Measurements from ENCODE around the gene F2. TPM values are rescaled to one million over a fixed set of nuclear protein-coding genes. Genes with fewer than 3 reads are reported as not detected.
A peak's percentile ranks its signal among the peaks of the same experiment; 100 is the strongest.

F2 gene
- total and polyA plus RNA-seq, 2 of the 13 experiments (the other 11 are each of a cell fraction or from before 2014, with no cell fraction given): 330 to 801 TPM

DNA sequence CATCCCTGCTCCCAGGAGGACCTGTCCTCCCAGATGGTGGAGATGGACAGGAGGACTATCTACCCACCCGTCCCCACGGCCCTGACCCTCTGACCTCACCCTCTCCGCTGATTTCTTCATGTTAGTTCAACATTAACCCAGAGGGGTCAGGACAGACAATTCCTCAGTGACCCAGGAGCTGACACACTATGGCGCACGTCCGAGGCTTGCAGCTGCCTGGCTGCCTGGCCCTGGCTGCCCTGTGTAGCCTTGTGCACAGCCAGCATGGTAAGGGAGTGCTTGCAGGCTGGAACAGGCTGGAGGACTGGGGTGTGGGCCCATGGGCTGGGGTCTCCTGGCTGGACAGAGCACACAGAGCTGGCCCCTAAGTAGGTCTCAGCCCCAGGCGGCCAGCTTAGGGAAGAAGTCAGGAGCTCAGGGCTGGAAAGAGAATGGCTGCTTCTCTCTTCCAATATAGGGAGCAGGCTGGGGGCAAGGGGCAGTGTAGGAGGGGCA, at the start of gene F2 (continued):
- TF ChIP-seq MZF1 (CRISPR knock-in tag; IDR thresholded peaks at IDR 0.05; ENCODE audit: borderline replicate concordance) (no peak), ZNF569 (CRISPR knock-in tag; IDR thresholded peaks at IDR 0.05; ENCODE audit: borderline replicate concordance) (no peak; the same call in 1 of the 2 replicates), RNF2 (conservative IDR thresholded peaks at IDR 0.05; ENCODE audit: low read depth) (no peak), NFYB (CRISPR knock-in tag; IDR thresholded peaks at IDR 0.05) (no peak), JUN (CRISPR knock-in tag; IDR thresholded peaks at IDR 0.05) (peak; percentile 61), NR1H2 (CRISPR knock-in tag; IDR thresholded peaks at IDR 0.05; ENCODE audit: borderline replicate concordance, low read depth) (peak; percentile 74; the same call in 1 of the 2 replicates), PLRG1 (conservative IDR thresholded peaks at IDR 0.05) (no peak), BCL6 (CRISPR knock-in tag; IDR thresholded peaks at IDR 0.05) (peak; percentile 85), HES4 (CRISPR knock-in tag; IDR thresholded peaks at IDR 0.05; ENCODE audit: borderline replicate concordance) (no peak), IKZF5 (CRISPR knock-in tag; IDR thresholded peaks at IDR 0.05) (peak; percentile 73; the same call in 1 of the 2 replicates), POGZ (CRISPR knock-in tag; IDR thresholded peaks at IDR 0.05) (peak; percentile 79), ZNF616 (CRISPR knock-in tag; IDR thresholded peaks at IDR 0.05; ENCODE audit: low read depth) (0 out of 2 replicates have a peak, but pooled peaks have one; percentile 24), SUZ12 (IDR thresholded peaks at IDR 0.05; ENCODE audit: low read depth, low read length) (no peak), SP5 (CRISPR knock-in tag; IDR thresholded peaks at IDR 0.05; ENCODE audit: borderline replicate concordance, low read depth) (peak; percentile 86), ATRX (CRISPR knock-in tag; IDR thresholded peaks at IDR 0.05; ENCODE audit: borderline replicate concordance) (no peak), ZNF776 (CRISPR knock-in tag; IDR thresholded peaks at IDR 0.05) (no peak), GPN1 (CRISPR knock-in tag; IDR thresholded peaks at IDR 0.05; ENCODE audit: borderline replicate concordance) (no peak), PHF20 (CRISPR knock-in tag; IDR thresholded peaks at IDR 0.05) (0 out of 2 replicates have a peak, but pooled peaks have one; percentile 13), ZNF570 (CRISPR knock-in tag; IDR thresholded peaks at IDR 0.05; ENCODE audit: borderline replicate concordance) (no peak), RARG (CRISPR knock-in tag; IDR thresholded peaks at IDR 0.05; ENCODE audit: low read depth) (0 out of 2 replicates have a peak, but pooled peaks have one; percentile 42), ZNF556 (CRISPR knock-in tag; IDR thresholded peaks at IDR 0.05; ENCODE audit: borderline replicate concordance) (no peak), HNRNPK (IDR thresholded peaks at IDR 0.05; ENCODE audit: low read depth, low read length, poor library complexity, severe bottlenecking) (no peak)
- TF ChIP-seq, protein P1, sequence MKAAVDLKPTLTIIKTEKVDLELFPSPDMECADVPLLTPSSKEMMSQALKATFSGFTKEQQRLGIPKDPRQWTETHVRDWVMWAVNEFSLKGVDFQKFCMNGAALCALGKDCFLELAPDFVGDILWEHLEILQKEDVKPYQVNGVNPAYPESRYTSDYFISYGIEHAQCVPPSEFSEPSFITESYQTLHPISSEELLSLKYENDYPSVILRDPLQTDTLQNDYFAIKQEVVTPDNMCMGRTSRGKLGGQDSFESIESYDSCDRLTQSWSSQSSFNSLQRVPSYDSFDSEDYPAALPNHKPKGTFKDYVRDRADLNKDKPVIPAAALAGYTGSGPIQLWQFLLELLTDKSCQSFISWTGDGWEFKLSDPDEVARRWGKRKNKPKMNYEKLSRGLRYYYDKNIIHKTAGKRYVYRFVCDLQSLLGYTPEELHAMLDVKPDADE (CRISPR knock-in tag; IDR thresholded peaks at IDR 0.05): no peak; the same call in 1 of the 2 replicates
- TF ChIP-seq, protein P2, sequence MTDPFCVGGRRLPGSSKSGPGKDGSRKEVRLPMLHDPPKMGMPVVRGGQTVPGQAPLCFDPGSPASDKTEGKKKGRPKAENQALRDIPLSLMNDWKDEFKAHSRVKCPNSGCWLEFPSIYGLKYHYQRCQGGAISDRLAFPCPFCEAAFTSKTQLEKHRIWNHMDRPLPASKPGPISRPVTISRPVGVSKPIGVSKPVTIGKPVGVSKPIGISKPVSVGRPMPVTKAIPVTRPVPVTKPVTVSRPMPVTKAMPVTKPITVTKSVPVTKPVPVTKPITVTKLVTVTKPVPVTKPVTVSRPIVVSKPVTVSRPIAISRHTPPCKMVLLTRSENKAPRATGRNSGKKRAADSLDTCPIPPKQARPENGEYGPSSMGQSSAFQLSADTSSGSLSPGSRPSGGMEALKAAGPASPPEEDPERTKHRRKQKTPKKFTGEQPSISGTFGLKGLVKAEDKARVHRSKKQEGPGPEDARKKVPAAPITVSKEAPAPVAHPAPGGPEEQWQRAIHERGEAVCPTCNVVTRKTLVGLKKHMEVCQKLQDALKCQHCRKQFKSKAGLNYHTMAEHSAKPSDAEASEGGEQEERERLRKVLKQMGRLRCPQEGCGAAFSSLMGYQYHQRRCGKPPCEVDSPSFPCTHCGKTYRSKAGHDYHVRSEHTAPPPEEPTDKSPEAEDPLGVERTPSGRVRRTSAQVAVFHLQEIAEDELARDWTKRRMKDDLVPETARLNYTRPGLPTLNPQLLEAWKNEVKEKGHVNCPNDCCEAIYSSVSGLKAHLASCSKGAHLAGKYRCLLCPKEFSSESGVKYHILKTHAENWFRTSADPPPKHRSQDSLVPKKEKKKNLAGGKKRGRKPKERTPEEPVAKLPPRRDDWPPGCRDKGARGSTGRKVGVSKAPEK (CRISPR knock-in tag; IDR thresholded peaks at IDR 0.05; ENCODE audit: borderline replicate concordance): no peak
- TF ChIP-seq, protein P3, sequence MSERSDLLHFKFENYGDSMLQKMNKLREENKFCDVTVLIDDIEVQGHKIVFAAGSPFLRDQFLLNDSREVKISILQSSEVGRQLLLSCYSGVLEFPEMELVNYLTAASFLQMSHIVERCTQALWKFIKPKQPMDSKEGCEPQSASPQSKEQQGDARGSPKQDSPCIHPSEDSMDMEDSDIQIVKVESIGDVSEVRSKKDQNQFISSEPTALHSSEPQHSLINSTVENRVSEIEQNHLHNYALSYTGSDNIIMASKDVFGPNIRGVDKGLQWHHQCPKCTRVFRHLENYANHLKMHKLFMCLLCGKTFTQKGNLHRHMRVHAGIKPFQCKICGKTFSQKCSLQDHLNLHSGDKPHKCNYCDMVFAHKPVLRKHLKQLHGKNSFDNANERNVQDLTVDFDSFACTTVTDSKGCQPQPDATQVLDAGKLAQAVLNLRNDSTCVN (CRISPR knock-in tag; IDR thresholded peaks at IDR 0.05; ENCODE audit: borderline replicate concordance): peak; percentile 67; the same call in 1 of the 2 replicates
